HT-29 (cell line): ENCODE data around the gene RETSAT. TPM values are rescaled to one million over a fixed set of nuclear protein-coding genes. Genes with fewer than 3 reads are reported as not detected.
"Not testable (repeated sequence)": the region's sequence is repeated elsewhere in the genome, so short reads cannot be mapped to it uniquely, and the experiment has no call there.

Experiments
- DNase-seq: peaks from one replicate; pipeline ENCODE4 v3.0.0-alpha.2; 2015; ENCODE audit warnings: low spot score
- total RNA-seq: library from RNA; depleted of rRNA; stranded (reverse); fragments of >200 nt; shearing (Covaris generic); gene quantifications from 2 replicates; pipeline ENCODE4 v1.2.3, GENCODE V29; 2014; rRNA removed

Gene RETSAT
- total RNA-seq = 18.5 and 23.5 TPM in 2 replicates

DNA sequence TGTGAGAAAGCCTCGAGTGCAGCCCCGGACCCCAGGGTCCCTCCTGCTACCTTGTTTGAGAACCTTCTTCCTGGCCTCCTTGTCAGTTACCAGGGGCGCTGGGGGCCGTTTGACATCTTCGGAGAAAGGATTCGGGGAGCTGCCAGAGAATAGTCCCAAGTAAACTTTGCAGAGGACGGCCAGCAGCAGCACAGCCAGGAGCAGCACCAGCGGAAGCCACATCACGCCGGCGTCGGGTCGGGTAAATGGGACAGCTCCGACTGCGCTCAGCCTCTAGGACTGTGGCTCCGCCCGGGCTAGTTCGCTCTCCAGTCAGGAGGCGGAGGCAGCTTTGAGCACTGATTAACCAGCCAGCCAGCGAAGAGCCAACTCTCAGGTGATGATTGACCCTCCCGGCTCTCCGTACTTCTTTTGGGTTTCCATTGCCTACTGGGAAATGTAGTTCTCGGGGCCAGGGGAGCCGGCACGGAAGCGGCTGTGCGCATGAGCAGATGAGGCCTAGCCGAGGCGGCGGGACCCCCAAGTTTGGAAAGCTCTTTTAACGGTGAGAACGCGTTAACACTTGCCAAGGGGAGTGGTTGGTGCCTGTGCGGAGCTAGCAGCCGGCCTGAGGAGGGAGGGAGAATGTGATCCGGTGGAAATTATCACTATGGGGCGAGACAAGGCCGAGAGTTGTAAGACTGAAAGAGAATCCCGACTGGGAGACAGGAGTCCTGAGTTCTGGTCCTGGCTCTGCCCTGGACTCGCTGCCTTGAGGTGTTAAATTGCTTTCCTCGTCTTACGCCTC, at the start of gene RETSAT, which contains the start of gene ELMOD3:
TSS of gene RETSAT (minus strand) at position 243 of the 787 bp plus-strand sequence. CDS start at position 222, 21 bp downstream.
TSS of gene ELMOD3 (plus strand) at position 484 of the 787 bp plus-strand sequence. CDS start 2,430 bp downstream, outside the sequence.
- peak; percentile 99 for DNase-seq

DNA sequence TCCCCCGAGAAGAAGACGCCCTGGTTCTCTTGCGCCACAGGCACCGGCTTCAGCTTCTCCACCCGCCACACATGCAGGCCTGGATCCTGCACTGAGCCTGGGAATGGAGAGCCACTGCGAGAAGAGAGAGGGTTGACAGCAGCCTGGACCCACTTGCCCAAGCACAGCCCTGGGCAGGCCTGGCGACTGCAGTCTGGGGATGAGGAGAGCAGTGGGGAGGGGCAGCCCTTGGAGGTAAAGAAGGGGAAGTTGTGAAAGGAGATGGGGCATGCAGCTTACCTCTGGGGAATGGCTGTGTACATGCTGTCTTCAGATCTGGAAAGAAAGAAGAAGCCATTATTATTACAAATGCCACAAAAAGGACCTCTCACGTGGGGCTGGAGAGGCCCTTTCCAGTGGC, 47.5 kb upstream of the RETSAT start:
- no peak for DNase-seq

DNA sequence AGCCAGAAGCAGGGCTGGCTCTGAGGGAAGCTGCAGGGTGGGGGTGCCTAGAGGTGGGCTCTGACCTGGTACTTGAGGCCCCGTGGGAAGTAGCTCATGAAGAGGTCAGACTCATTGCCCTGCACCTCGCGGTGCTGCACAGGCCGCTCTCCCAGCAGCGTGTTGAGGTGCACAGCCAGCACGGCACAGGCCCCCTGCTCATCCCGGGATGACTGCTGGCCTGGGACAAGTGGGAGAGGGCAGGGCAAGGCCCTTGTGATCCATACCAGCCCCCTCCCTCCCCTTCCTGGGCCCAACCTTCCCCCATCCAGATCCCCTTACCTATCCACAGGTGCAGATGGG, 47.1 kb upstream of the RETSAT start:
- no peak for DNase-seq

DNA sequence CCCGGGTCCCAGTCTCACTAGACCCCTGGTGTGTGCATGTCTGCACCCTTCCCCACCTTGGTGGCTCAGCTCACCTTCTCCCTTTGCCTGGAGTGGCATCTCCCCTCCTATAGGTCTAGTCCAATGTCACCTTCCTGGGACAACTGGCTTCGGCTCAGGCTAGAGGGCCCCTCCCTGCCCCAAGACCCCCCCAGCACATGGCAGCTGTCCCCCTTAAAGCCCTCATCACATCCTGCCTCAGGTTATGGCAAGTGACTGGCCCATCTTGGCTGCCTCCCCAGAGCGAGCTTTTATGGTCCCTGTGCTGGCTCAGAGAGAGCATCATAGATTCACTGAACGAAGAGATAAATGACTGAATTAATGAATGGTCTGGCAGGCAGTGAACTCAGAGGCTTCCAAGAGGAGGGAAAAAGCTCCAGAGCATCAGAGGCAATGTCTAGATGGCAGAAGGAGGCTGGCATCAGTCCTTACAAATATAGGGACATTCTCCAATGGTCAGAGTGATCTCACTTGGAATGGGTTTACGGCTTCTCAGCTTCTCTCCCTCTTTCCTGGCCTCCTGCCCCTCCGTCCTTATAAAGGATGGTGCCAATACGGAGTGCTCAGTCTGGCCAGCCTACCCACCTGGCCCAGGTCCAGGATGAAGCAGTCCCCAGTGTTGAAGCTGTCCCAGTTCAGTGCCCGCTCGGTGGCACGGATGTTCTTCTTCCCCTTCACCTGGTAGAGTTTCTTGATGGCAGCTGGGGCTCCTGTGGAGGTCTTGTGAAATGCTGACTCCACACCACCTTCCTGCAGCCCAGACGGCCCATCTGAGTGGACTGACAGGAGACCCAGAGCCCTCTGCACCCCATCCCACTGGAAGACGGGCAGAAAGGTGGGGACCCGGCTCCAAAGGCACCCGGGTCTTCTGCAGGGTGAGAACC, 46.5 kb upstream of the RETSAT start:
- no peak for DNase-seq

DNA sequence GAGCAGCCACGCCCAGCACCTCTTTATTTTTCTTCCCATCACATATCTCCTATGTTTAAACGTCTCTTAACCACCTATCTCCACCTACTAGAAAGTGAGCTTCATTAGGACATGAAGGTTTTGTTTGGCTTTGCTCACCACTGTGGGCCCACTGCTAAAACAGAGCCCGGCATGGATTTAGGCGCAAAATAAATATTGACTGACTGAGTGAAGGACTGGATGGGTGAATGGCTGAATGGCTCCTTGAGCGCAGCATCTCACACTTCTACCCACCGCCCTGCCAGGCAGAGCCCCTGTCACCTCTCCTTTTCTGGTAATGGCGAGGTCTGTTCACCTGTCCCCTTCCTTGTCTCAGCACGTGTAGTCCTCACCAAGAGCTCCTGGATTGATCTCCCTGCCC, 45.7 kb upstream of the RETSAT start:
- DNase-seq = no peak

DNA sequence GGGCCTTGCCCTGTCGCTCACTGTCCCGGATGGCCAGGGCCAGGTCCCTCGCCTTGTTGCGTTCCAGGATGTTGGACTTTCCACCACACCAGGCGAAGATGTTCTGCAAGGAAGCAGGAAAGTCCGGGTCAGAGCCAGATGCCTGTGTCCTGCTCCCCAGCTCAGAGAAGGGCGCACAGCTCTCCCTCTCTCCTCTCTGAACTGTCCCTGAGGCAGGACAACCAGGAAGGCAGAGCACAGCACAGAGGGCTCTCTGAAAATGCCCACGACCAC, 44.8 kb upstream of the RETSAT start:
- DNase-seq = no peak

DNA sequence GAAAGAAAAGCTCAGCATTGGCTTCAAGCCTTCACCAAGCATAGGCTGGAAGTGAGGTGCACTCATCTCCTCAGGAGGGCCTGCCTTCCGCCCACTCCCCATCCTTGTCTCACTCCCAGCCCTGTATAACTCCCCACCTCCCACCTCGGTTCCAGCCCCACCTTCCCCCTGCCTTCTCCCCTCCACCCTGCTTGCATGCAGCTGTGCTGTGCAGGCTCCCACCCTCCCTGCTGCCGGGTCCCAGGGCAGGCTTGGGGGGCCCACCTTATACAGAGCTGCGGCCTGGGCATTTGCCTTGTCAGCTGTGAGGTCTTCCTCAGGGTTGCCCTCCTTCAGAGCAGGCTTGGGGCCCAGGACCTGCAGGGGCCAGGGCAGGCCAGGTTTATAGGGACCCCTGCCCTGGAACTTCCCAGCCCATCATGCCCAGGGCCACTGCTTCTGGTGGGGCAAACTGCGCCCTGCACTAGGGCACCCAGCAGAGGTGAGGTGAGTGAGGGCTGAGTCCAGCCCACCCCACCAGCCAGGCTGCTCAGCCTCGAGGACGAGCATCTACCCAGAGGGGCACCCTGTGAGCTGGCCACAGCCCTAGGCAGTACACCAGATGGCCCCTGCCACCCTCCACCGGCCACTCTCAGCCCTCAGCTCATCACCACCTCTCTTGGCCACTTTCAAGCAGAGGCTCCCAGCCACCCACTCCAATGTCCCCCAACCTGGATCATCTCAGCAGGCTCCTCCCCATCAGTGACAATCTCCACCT, 44.3 kb upstream of the RETSAT start:
- DNase-seq = no peak

DNA sequence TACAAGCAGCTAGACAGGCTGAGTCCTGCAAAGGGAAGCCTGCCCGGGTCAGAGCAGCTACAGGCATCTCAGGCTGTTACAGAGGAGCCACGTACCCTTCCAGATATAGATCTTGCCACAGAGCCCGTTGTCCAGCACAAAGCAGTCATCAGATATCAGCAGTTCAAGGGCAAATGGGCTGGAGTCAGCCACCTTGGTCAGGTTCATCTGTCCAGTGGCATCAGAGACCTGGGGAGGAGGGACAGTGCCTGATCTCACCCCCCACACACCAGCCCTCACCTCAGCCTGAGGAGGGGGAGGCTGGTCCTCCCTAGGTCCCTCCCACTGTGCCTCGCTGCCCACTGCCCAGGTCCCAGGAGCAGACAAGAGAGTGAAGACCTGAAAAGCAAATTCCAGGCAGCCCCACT, 43.6 kb upstream of the RETSAT start:
- no peak for DNase-seq

DNA sequence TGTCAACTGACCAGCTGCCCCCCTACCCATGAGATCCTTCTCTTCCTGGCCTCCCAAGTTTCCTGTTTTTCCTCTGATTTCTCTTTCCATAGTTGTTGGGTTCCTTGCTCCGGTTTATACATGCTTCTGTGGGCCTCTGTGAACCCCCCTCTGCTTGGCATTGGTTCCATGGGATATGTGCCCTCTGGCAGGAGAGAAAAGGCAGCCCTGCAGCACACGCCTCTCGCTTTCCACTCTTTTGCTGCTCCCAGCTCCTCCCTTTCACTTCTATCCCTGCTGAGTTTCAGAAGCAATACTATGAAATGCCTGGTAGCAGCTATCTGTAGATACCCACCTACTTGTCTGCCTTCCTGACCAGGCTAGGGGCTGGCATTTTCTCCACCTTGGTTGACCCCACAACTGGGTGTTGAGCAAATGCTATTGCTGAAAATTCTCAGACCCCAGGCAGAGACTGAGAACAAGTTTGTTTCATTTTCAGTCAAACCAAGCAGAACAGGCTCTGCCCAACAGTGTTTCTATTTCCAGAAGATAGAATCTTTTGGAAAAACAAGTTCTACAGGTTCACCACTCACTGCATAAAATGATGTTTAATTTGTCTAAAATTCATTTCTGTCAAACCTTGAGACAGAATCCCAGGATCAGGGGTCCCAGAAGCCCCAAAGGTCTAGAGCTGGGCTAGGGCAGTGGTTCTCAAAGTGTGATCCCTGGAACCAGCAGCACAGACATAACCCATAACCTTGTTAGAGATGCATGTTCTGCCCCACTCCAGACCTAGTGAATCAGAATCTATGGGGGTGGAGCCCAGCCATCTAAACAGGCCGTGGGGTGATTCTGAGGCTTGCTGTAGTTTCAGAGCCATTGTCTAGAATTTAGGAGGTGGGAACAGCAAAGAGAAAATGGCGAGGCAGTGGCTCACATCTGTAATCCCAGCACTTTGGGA, 42.5 kb upstream of the RETSAT start:
- DNase-seq = peak; percentile 72

DNA sequence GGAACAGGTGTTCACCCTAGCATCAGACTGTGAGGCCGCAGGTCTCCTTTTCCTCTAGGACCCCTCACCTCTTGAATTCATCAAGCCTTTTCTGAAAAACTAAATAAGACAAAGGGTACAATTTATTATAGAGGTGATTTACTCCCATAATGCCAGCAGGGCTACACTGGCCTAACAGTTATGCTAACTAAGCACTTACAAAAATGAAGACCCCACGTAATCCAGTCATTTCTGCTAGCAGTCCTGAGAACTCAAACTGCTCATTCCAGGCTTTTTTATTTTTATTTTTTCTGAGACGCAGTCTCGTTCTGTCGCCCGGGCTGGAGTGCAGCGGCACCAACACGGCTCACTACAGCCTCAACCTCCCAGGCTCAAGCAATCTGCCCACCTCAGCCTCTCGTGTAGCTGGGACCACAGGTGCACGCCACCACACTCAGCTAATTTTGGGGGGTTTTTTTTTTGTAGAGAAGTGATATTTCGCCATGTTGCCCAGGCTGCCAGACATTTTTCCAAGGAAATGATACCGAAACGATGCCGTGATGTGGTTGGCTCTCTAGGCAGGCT, 41.7 kb upstream of the RETSAT start:
- no peak for DNase-seq

DNA sequence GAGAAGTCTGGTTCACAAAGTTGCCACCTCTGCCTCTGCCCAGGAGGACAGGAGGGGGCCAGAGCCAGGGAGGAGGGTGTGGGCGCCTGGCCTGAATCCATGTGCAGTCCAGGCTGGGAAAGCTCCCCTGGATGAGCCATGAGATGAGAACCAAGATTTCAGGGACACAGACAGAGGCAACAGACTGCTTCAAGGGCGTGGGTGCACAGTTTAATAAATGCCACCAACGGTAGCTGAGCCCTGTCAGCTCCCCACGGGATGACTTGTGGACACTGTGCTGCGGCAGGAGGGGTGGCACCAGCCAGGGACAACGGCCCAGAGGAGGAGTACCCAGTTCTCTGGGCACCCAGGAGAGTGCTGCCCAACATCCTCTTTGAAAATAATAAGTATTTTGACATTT, 40.6 kb upstream of the RETSAT start:
- no peak for DNase-seq

DNA sequence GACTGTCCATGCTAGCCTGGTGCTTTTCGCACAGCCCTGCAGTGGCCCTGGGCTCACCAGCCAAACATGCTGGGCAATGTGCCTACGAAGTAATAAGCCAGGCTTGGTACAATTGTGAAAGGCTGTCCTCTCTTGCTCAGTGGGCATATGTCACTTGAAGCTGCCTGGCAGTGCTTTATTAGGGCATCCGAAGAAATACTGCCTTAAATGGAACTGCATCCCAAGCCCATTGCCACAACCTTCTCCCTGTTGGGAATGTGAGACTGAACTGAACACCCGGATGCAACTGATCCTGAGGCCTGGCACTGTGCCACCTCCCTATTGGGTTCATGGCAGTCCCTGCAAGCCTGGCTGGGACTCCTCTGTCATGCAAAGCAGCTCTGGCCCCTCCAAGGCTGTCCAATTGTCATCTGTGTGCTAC, 39.9 kb upstream of the RETSAT start:
- DNase-seq = no peak

DNA sequence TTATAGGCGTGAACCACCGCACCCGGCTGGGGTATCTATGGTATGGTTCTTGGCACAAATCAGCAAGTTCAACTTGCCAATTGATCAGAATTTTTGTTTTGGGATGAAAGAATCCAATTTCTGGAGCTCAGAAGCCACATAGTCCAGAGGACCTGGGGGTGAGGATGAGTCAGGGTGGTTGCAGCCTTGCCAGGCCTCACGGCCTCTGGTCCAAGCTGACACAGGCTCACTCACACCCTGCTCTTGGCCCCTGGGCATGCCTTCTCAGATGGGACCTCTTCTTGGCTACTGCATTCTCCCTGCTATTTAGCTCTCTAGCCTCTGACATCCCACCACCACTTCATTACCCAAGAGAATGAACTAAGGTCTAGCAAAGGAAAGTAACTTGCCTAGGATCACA, 39.5 kb upstream of the RETSAT start:
- no peak for DNase-seq

DNA sequence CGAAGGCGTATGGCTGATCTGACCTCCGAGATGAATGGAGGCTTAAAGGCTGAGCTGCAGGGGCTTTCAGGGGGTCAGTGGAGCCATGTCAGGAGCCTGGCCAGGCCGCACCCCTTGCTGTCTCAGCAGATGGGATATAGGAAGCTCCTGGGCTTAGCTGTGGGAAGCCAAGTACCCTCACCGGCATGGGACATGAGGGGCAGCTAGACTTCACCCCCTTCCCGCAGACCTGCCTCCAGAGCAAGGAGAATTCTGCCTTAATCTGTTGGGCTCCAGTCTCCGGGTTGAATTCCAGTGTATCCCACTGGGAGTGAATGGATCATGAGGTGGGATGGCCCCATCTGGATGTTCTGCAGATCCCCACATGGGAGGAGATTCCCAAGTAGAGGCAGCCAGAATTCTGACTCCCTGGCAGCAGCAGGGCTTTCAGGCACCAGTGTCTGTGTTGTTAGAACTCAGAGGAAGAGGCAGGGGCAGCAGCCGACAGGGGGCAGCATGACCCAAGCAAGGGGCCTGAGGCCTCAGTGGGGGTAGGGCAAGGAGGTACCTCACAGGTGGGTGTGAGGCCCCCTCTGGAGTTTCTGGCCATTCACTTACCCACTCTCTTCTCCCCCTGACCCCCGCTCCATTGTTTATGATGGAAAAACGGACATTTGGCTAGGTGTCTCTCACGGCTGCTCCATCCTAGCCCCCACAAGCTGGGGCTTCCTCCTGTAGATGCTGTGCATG, 36.8 kb upstream of the RETSAT start:
- DNase-seq = peak; percentile 74

DNA sequence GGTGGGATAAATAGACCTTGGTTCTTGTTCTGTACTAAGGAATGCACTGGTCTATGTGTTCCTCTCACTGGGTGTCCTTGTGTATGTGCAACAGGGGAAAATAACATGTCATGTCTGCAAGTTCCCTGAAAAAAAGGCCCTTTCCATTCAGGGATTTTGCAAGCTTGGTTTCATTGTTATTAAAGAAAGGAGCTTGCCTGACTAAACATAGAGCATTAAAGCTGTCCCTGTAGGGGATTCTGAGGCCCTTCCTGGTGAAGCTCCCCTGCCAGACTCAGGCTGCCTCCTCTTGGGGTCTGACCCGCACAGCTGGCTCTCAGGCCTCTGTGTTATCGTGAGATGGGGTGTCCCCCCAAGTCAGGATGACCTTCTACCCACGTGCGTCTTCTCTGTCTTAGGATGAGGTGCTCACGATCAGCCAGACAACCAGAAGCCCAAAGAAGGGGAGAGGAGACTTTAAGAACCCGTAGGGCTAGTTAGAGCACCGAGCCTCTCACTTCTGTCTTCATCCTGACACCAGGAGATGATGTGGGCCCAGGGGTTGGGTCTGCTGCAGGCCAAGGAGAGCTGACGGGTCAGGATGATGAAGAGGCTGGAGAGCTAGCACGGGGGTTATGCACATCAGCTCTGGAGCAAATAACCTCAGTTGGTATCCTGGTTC, 34.7 kb upstream of the RETSAT start:
- DNase-seq = no peak

DNA sequence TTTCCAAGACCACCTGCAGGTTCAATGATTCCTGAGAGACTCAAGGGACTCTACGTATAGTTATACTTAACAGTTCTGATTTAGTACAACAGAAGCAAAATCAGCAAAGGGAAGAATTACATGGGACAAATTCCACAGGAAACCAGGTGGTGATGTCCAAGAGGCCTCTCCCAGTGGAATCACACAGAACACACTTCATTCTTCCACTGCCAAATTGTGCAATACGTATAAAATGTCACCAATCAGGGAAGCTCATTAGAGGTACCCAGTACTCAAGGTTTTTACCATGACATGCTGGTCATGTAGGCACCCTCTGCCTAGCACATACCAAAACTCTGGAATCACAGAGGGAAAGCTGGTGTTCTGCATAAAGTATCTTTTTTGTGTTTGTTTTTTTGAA, 33.4 kb upstream of the RETSAT start:
- no peak for DNase-seq

DNA sequence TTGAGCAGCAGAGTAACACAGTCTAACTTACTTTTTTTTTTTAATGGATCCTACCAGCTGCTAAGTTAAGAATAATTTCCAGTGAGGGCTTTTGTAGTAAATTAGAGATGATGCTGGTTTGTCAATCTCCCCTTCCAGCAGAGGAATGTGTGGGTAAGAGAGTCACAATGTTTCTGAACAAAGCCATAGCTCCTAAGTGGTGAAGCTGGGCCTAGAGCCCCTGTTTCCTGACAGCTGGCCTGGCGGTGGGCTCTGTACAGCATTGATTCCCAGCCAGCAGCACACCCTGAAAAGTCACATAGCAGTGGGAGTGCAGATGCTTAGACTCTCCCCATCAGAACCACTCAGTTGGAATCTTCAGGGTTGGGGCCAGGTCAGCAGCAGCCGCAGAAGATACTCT, 31.4 kb upstream of the RETSAT start:
- no peak for DNase-seq

DNA sequence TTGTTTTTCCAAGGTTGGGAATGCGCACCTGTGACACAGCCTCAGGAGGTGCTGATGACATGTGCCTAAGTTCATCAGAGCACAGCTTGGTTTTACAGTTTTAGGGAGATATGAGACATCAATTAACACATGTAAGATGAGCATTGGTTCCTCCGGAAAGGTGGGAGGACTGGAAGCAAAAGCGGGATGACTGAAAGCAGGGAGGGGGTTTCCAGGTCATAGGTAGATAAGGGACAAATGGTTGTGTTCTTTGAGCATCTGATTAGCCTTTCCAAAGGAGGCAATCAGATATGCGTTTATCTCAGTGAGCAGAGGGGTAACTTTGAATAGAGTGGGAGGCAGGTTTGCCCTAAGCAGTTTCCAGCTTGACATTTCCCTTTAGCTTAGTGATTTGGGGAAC, 29.5 kb upstream of the RETSAT start:
- no peak for DNase-seq

DNA sequence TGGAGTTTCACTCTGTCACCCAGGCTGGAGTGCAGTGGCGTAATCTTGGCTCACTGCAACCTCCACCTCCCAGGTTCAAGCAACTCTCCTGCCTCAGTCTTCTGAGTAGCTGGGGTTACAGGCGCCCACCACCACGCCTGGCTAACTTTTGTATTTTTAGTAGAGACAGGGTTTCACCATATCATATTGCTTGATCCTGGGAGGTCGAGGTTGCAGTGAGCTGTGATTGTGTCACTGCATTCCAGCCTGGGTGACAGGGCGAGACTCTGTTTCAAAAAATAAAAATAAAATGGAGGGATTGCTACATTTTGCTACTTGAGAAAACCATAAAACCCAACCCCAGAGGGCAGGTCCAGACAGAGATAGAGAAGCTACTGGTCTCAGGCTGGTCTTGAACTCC, 28.8 kb upstream of the RETSAT start:
- not testable (repeated sequence) for DNase-seq
